Breast epithelium (tissue), 4 donors: ENCODE measurements around the gene COL28A1. TPM values are rescaled to one million over a fixed set of nuclear protein-coding genes. Genes with fewer than 3 reads are reported as not detected.

Experiments
- DNase-seq, 2 donors: peaks; one replicate each; pipeline ENCODE4 v3.0.0-alpha.2; 2019; ENCODE audit warnings: low spot score in 2 of 2
- H3K27ac ChIP-seq, 2 donors: fragments of 200-600 bp; sonication (generic) in 1 of 2; one replicate each; pipeline ENCODE4 v1.5.1; 2016 to 2019; ENCODE audit warnings: mild to moderate bottlenecking in 1 of 2
- H3K27me3 ChIP-seq, 2 donors: fragments of 200-600 bp; sonication (generic) in 1 of 2; one replicate each; pipeline versions ENCODE4 v1.5.1 to v1.6.0; 2017 to 2019; ENCODE audit warnings: control low read depth in 1 of 2, mild to moderate bottlenecking in 1 of 2
- H3K36me3 ChIP-seq: fragments of 200-600 bp; one replicate; pipeline ENCODE4 v1.5.1; 2019
- H3K4me1 ChIP-seq, 2 donors: fragments of 200-600 bp; sonication (generic); one replicate each; pipeline ENCODE4 v1.5.1; 2016 to 2019; ENCODE audit warnings: control low read depth in 1 of 2
- H3K4me3 ChIP-seq, 3 donors: fragments of 200-600 bp; sonication (generic); 1 replicate in 2 of 3; 2 replicates in 1 of 3; pipeline ENCODE4 v1.5.1; 2016 to 2019; ENCODE audit warnings: mild to moderate bottlenecking in 3 of 3, moderate library complexity in 2 of 3
- H3K9me3 ChIP-seq, 2 donors: fragments of 200-600 bp; sonication (generic) in 1 of 2; one replicate each; pipeline ENCODE4 v1.5.1; 2016 to 2019; ENCODE audit warnings: control low read depth in 1 of 2
- CTCF ChIP-seq, 3 donors: fragments of 450-650 bp; IDR thresholded peaks; one replicate each; pipeline ENCODE4 v1.5.1; 2016 to 2017; ENCODE audit warnings: antibody characterized with exemption in 3 of 3, mild to moderate bottlenecking in 3 of 3, moderate library complexity in 3 of 3
- POLR2A ChIP-seq: fragments of 450-650 bp; IDR thresholded peaks from one replicate; pipeline ENCODE4 v1.6.1; 2016; ENCODE audit warnings: antibody characterized with exemption, mild to moderate bottlenecking, moderate library complexity
- POLR2AphosphoS5 ChIP-seq, 3 donors: sonication (generic); formaldehyde crosslinking; IDR thresholded peaks; one replicate each; pipeline ENCODE4 v1.6.1; 2017; ENCODE audit warnings: antibody characterized with exemption in 3 of 3
- intact Hi-C: fragments of 100-400 bp; cut with DNase I; formaldehyde crosslinking; loops from one replicate; pipeline ENCODE4 v1.15.1; 2023; ENCODE audit warnings: low total_unique reads
- total RNA-seq, 3 donors: library from RNA; depleted of rRNA; stranded (reverse); fragments of >200 nt; gene quantifications; one replicate each; pipeline ENCODE4 v1.1.0, GENCODE V29; 2016

COL28A1 gene
- total RNA-seq = 1 to 10 TPM; 1.1 to 5.7 (median 4.9) TPM

- Histone ChIP-seq H3K27ac (no peak within 1 kb of the TSS), H3K9me3 (no peaks in the 10 kb centered on the region), H3K36me3 (no peaks in the 10 kb centered on the region), H3K4me1 (no peaks in the 10 kb centered on the region), H3K4me3 (no peak within 1 kb of the TSS), H3K27me3 (no peaks in the 10 kb centered on the region)
- no peak for DNase-seq
- intact Hi-C loops = loop anchor here (10.0 kb wide), 1 partner anchor 431 kb away; no protein-coding TSS in a partner anchor
- no peak for TF ChIP-seq POLR2AphosphoS5 (IDR thresholded peaks at IDR 0.05)
- no peak for TF ChIP-seq POLR2A
- no peak for TF ChIP-seq CTCF (IDR thresholded peaks at IDR 0.05)
These were observed at the start of gene COL28A1 for GRCh38 chr7:7535691-7536090. Gene COL28A1 (minus strand): TSS chr7:7535873. CDS start chr7:7532875, 2,998 bp downstream.

- no peaks in the 10 kb centered on the region for H3K27me3 ChIP-seq
- peaks cover 3% of the 10 kb centered on the region for H3K36me3 ChIP-seq
- TF ChIP-seq CTCF (IDR thresholded peaks at IDR 0.05) (no peak), POLR2AphosphoS5 (IDR thresholded peaks at IDR 0.05) (no peak), POLR2A (no peak)
- H3K4me3 ChIP-seq = no peak overlapping the region
- no peak for DNase-seq
- no peaks in the 10 kb centered on the region for H3K9me3 ChIP-seq
- intact Hi-C loops = no loop called here
- no peaks in the 10 kb centered on the region for H3K4me1 ChIP-seq
- no peak overlapping the region for H3K27ac ChIP-seq
These were observed 49.0 kb upstream of the COL28A1 start for GRCh38 chr7:7584653-7585052.

GRCh38 chr7:7583731-7584130 is 48.1 kb upstream of the COL28A1 start:
- DNase-seq = no peak
- H3K27me3 ChIP-seq = no peaks in the 10 kb centered on the region
- H3K4me1 ChIP-seq = no peaks in the 10 kb centered on the region
- H3K36me3 ChIP-seq = peaks cover 3% of the 10 kb centered on the region
- no peak overlapping the region for H3K27ac ChIP-seq
- intact Hi-C loops = no loop called here
- H3K9me3 ChIP-seq = no peaks in the 10 kb centered on the region
- TF ChIP-seq POLR2AphosphoS5 (IDR thresholded peaks at IDR 0.05) (no peak), POLR2A (no peak), CTCF (IDR thresholded peaks at IDR 0.05) (no peak)
- H3K4me3 ChIP-seq = no peak overlapping the region

GRCh38 chr7:7582596-7582995 is 46.9 kb upstream of the COL28A1 start:
- H3K4me3 ChIP-seq = no peak overlapping the region
- TF ChIP-seq POLR2AphosphoS5 (IDR thresholded peaks at IDR 0.05) = no peak
- TF ChIP-seq POLR2A = no peak
- no peak for TF ChIP-seq CTCF (IDR thresholded peaks at IDR 0.05)
- H3K9me3 ChIP-seq = no peaks in the 10 kb centered on the region
- intact Hi-C loops = no loop called here
- no peaks in the 10 kb centered on the region for H3K27me3 ChIP-seq
- H3K4me1 ChIP-seq = no peaks in the 10 kb centered on the region
- no peak for DNase-seq
- no peak overlapping the region for H3K27ac ChIP-seq
- H3K36me3 ChIP-seq = peaks cover 3% of the 10 kb centered on the region

GRCh38 chr7:7581531-7582179 is 46.0 kb upstream of the COL28A1 start:
- no peak overlapping the region for H3K4me3 ChIP-seq
- DNase-seq = no peak
- H3K4me1 ChIP-seq = no peaks in the 10 kb centered on the region
- no peak for TF ChIP-seq POLR2AphosphoS5 (IDR thresholded peaks at IDR 0.05)
- intact Hi-C loops = no loop called here
- H3K27ac ChIP-seq = no peak overlapping the region
- H3K9me3 ChIP-seq = no peaks in the 10 kb centered on the region
- no peaks in the 10 kb centered on the region for H3K27me3 ChIP-seq
- H3K36me3 ChIP-seq = peaks cover 3% of the 10 kb centered on the region
